ENCODE data around the gene SLC25A18.
A peak's percentile ranks its signal among the peaks of the same experiment; 100 is the strongest.
"Not testable (repeated sequence)": the region's sequence is repeated elsewhere in the genome, so short reads cannot be mapped to it uniquely, and the experiment has no call there.

Gene SLC25A18

DNA sequence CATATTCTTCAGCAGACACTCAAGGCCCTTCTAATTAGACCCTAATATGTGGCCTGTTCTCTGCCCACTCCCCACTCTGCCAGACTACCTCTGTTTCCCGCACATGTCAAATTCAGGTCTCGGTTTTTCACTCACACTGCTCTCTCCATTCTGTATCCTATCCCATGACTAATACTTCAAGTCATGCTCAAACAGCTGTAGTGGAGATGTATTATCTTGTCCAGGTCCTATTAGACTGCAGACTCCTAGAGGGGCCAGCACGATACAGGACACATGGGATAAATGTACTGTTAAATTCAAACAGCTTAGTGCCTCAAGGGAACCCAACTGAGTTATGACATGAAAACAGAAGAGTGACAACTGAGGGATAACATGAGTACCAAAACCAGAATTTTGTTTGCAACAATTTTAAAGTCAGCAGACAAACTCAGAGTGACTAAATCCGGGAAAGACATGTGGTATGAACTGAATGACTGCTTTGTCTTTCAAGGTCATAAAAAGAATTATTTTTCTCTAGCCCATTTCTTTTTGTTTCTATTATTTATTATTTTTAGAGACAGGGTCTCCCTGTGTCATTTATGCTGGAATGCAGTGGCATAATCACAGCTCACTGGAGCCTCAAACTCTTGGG is 44.7 kb downstream of the SLC25A18 start:
- DNase-seq (ENCODE audit: low spot score) = peak; percentile 58

DNA sequence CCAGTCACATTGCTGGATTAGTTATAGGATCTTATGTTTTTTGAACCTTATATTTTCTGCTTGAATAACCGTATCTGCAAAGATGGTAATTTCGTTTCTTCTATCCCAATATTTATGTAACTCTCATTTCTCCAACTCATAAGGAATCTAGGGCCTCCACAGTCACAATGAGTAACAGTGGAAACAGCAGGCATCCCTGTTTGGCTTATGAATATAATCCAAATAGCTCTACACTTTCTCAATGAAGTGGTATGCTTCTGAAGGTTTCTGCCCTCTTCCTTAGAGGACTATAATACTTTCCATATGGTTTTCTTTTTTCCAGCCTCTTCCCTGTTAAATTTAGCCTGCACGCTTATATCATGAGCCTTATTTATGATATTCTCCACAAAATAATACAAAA is 48.8 kb downstream of the SLC25A18 start:
- no peak for DNase-seq (ENCODE audit: low spot score)

DNA sequence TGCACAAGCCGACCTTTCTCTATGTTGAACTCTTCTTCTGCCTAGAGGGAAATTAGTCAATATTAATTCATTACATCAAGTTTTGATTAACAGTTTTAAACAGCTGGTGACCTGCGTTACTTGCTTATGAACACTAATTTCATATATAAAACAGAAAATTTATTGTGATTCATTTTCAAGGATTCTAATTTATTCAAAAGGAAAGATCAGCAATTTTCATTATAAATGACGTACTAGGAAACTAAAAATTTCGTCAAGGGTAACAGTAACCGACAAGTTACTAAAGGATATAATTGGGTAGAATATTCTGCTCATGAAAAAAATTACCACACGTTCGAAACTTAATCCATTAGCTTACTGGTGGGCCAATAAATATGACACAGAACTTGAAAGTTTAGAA is 50.0 kb downstream of the SLC25A18 start:
- no peak for DNase-seq (ENCODE audit: low spot score)

DNA sequence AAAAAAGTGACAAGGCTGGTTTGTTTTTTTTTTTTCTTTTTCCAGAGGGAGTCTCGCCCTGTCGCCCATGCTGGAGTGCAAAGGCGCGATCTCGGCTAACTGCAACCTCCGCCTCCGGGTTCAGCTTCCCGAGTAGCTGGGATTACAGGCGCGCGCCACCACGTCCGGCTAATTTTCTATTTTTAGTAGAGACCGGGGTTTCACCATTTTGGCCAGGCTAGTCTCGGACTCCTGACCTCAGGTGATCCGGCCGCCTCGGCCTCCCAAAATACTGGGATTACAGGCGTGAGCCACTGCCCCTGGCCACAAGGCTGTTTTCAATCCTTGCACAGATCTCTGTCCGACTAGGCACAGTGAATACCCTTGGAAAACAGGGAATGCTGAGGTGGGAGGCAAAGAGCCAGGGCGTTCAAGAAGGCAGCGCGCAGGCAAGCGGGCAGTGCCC is 64.7 kb downstream of the SLC25A18 start:
- DNase-seq (ENCODE audit: low spot score) = no peak

DNA sequence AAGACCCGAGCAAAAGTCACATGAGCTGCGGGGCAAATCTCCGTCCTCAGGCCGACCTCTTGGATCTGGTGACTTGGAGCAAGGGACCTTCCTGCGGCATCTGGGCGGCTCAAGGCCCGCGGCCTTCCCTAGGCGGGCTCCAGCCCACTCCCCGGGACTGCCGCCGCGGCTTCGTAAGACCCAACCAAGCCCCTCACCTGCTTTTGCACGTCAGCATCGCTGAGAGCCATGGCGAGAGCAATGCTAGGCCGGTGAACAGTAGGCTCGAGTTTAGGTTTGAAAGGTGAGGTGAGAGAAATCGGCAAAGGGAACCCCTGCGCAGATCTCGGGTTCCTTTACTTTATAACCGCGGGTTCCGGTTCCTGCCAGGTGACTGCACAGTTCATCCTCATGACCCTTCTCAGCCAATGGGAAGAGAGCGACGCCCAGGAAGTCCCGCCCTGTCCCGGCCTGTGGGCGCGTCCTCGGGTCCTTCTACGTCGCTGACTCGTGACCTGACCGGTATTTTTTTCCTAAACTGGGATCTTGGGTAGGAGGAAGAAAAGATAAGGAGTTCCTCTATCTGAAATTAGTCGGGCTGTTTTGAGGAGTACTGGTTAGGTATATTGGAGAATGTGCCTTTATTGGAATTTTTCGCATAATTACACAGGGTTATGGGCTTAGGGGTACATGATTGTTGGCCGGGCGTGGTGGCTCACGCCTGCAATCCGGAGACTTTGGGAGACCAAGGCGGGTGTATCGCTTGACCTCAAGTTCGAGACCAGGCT is 65.3 kb downstream of the SLC25A18 start, which contains the start of gene ATP6V1E1:
Gene ATP6V1E1, minus strand, starts transcription at position 344 of the 767 bp plus-strand sequence. Its CDS starts 114 bp downstream, at position 230.
- DNase-seq (ENCODE audit: low spot score) = peak; percentile 98

DNA sequence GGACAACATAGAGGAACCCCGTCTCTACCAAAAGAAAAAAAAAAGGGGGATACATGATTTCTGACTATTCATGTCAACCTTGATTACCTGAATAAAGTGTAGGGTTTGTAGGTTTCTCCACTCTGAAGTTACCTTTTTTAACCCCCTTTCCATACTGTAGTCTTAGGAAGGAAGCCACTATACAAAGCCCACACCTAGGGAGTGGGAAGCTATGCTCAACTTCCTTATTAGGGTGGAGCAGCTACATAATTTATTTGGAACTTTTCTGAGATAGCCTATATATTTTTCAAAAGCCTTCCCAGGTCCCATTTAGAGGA is 65.8 kb downstream of the SLC25A18 start:
- no peak for DNase-seq (ENCODE audit: low spot score)

DNA sequence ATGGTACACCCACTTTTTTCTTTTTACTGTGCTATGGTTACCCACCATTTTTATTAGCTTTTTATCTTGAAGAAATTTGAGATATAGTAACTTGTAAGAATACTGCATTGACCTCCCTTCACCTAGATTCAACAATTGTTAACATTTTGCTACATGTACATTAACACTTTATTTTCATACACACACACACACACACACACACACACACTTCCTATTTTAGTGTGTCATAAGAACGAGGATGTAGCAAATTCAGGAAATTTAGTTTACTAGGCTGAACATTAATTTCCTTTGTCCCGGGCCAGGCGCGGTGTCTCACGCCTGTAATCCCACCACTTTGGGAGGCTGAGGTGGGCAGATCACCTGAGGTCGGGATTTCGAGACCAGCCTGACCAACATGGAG is 66.3 kb downstream of the SLC25A18 start:
- no peak for DNase-seq (ENCODE audit: low spot score)

DNA sequence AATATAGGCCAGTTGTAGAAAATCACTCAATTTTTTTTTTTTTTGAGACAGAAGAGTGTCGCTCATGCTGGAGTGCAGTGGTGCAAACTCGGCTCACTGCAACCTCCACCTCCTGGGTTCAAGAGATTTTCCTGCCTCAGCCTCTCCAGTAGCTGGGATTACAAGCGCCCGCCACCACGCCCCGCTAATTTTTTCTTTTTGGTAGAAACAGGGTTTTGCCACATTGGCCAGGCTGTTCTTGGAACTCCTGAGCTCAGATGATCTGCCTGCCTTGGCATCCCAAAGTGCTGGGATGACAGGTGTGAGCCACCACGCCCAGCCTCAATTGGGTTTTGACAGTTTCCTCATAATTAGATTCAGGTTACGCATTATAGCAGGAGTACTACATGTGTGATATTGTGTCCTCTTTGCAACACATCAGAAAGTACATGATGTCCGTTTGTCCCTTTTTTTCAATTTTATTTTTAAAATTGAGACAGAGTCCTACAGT is 67.8 kb downstream of the SLC25A18 start:
- no peak for DNase-seq (ENCODE audit: low spot score)

DNA sequence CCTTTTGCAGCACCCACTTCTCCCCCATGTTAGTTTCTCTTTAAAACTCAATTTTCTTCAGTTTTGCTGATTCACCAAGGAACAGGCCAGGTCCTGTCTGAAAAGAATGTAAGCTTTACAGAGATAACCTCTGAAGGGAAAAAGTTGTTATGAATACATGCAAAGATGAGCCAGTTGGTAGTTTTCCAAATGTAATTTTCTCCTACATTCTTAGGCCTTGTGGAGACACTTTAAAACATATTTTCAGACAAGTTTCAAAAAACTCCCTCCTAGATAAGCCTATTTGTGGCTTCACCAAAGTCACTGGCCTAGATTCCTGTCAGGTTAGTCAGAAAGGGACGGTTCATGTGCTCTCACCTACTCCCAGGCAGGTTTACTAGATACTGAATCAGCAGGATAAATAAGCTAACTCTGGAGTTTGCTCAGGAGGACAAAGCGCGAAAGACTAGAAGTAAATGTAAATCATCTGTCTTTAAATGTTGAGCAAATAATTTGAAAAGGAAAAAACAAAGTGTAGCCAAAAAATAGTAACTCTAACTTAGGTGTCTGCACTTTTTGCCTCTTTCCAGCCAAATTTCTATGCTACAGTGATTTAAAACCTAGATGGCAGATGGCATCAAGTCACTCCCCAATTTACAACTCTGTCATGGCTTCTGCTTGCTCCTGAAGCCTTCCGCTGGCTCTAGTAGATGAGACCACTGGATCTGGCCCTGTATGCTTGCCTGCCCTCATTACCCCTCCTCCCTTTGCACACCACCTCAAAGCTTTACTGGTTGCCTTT is 70.1 kb downstream of the SLC25A18 start:
- peak; percentile 58 for DNase-seq (ENCODE audit: low spot score)

DNA sequence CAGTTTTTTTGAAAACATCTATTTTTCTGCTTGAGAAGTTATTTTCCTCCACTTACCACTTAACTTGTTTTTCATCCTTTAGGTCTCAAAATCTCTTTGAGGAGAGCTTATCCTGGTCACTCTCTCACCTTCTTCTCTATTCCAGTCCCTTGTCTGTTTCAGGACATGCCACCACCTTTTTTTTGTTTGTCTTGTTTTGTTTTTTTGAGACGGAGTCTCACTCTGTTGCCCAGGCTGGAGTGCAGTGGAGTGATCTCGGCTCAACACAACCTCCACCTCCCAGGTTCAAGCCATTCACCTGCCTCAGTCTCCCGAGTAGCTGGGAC is 70.7 kb downstream of the SLC25A18 start:
- DNase-seq (ENCODE audit: low spot score) = no peak

DNA sequence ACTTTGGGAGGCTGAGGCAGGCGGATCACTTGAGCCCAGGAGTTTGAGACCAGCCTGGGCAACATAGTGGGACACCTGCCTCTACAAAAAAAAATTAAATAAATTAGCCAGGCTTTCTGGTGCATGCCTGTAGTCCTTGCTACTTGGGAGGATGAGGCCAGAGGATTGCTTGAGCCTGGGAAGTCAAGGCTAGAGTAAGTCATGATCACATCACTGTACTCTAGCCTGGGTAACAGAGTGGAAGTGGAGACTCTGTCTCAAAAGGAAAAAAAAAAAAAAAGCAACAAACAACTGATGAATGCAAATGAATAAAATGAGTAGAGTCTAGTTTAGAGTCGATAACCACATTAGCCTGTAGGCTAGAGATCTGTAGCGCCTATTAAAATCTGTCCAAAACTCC is 71.4 kb downstream of the SLC25A18 start:
- DNase-seq (ENCODE audit: low spot score) = no peak

DNA sequence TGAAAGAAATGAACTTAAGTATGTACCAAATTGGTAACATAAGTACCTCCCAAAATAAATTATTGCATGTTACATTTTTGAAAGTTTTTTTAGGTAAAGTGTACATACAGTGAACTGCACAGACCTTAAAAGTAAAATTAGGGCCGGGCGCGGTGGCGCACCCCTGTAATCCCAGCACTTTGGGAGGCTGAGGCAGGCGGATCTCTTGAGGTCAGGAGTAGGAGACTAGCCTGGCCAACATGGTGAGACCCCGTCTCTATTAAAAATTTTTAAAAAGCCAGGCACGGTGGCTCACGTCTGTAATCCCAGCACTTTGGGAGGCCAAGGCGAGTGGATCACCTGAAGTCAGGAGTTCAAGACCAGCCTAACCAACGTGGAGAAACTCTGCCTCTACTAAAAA is 73.6 kb downstream of the SLC25A18 start:
- DNase-seq (ENCODE audit: low spot score) = not testable (repeated sequence)

DNA sequence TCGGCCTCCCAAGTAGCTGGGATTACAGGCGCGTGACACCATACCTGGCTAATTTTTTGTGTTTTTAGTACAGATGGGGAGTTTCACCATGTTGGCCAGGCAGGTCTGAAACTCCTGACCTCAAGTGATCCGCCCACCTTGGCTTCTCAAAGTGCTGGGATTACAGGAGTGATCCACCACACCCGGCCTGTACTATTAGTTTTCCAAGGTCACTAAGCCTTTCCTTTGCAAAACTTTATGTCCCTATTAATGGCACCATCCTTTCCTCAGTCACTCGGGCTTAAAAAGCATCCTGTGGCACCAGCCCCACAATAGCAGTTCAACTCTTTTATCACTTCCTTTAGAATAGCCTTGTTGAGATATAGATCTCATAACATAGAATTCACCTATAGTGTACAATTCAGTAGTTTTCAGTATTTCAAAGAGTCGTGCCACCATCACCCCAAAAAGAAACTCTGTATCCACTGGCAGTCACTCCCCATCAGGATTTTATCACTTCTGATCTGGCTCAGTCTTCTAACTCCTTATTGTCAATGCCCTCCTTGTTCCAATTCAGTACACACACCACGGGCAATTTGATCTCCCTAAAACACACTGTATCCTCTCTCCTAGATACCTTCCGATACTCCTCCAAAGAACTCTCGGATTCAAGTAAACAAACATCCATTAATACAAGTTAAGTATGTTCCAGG is 74.3 kb downstream of the SLC25A18 start:
- DNase-seq (ENCODE audit: low spot score) = peak; percentile 81

DNA sequence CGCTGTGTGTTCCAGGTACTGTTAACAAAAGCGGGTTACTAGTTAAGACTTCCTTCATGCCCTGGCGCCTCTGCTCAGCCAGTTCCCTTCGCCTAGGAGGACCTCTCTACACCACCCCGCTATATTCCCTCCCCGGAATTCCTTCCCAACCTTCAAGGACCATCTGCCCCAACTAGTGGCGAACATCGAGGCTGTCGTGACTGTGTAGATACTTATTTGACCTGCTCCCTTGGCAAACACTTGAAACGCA is 74.8 kb downstream of the SLC25A18 start:
- no peak for DNase-seq (ENCODE audit: low spot score)

DNA sequence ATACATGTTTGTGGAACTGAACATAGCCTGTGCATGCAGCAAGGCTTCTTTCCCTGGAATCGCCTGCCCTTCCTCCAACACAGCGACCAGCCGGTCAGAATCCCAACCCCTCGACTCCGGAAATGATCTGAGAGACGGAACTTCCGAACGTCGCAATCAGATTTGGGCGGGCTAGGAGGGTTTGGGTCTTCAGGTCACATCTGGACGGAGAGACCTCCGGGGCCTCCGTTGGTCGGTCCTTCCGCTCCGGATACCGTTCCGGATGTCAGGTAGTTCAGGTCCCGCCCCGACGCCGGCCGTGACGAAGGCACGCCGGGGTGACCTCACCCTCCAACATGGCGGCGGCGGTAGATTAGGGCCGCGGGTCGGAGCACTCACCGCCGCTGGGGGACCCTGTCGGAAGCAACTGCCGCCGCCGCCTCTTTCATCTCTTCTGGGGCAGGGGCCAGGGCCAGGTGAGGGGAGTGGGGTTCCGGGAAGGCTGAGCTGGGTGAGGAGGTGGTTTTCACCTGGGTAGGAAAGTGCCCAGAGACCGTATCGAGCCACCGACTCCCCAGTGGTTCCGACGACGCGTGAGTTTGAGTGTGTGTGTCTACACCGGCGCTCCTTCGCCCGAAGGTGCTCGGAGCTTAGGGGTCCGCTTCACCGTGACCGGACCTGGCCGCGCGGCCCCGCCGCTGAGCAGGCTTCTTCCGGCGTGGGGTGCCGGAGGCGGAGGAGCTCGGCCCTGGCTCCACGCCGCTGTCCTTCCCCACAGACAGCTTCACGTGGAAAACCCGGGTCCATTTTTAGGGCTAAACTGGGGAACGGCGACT is 75.3 kb downstream of the SLC25A18 start, which contains the start of gene BCL2L13:
Gene BCL2L13, plus strand, starts transcription at position 326 of the 815 bp plus-strand sequence. CDS start 16,955 bp downstream, outside the sequence.
- peak; percentile 96 for DNase-seq (ENCODE audit: low spot score)

DNA sequence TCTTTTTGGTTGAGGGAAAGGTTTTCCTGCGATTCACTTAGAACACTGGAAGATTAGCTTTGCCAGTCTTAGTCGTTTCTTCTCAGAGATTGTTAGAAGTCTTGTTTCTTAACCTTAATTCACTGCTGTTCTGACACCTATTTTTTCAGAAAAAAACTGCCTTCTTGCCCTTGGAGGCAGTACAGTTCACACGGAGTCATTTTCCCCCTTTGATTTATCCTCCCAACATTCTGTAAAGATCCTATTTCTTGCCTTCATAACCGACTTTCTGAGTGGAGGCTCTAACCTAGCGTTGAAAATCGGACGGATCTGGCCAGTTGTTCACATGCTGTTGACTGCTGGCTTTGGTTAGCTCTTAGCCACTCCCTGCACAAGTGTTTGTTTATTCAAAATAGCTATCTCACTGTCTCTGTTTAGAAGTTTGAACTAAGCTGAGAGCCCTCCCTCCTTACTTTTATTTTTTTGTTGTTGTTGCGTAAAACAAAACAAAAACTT is 76.0 kb downstream of the SLC25A18 start:
- peak; percentile 83 for DNase-seq (ENCODE audit: low spot score)

All from COLO829 (cell line).